ENCODE measurements around the gene ACTR1B. TPM values are rescaled to one million over a fixed set of nuclear protein-coding genes. Genes with fewer than 3 reads are reported as not detected.

The ACTR1B gene
- polyA plus RNA-seq, 1 of the 3 experiments (the other 2 are of a cell fraction): 51.5 TPM

DNA sequence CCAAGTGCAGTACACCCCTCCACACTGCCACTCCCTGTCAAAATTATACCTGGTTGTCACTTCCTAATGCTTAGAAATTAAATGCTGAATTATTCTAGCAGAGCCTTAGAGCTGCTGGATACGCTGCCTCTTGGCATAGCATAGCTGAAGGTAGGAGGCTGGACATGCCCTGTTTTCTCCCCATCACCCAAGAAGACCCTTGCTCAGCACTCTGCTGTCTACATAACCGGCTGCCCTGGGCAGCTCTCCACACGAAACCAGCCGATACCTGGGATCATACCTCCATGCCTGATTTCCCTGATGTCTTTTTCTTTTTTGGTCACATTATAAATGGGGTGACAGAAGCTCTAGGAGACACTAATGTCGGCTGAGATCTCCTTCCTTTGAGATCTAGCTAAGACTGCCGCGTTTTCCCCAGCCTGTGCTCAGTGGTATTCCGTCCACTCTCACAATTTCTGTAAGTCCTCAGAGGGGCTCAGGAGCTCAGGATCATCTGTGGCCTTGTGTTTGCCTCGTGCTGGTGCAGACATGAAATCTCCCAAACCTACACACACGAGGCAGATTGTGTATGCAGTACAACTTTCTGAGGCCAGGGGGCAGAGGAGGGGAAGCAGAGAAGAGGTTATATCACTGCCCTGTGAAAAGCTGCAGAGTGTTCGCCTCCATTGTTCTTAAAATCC, 36.1 kb upstream of the ACTR1B start:
- H3K27me3 ChIP-seq (ENCODE audit: insufficient read depth): no peaks in the 10 kb centered on the region
- H3K27ac ChIP-seq (ENCODE audit: low read depth in 2 of 2, low read length in 1 of 2): no peak overlapping the region
- H4K20me1 ChIP-seq (ENCODE audit: insufficient read depth): no peaks in the 10 kb centered on the region
- ChIA-PET POLR2A (interaction anchor here (1.6 kb wide), 1 partner anchor 110 kb away, joined by 5 read pairs; the partner anchor contains the start of gene ANKRD36B), CTCF (interaction anchor here (0.5 to 6.4 kb wide), 34 partner anchors 9 to 1137 kb away, joined by 3 to 163 read pairs (median 6); partner anchors contain the start of genes ACTR1B, ANKRD36B, C2orf92 and COX5B)
- no peak overlapping the region for H2AFZ ChIP-seq (ENCODE audit: low read depth)
- no peaks in the 10 kb centered on the region for H3F3A ChIP-seq (replicated peaks; ENCODE audit: insufficient read depth)
- H3K9me2 ChIP-seq: no peaks in the 10 kb centered on the region
- no peaks in the 10 kb centered on the region for H3K79me2 ChIP-seq (ENCODE audit: insufficient read depth)
- no peaks in the 10 kb centered on the region for H3K9me3 ChIP-seq
- no peak overlapping the region for H3K4me2 ChIP-seq
- H3K9ac ChIP-seq: no peak overlapping the region
- peak; percentile 69 for DNase-seq
- TF ChIP-seq SMC3 (IDR thresholded peaks at IDR 0.05; ENCODE audit: low read depth, low read length) (peak; percentile 70), MAX (IDR thresholded peaks at IDR 0.05; ENCODE audit: low read depth) (0 out of 2 replicates have a peak, but pooled peaks have one; percentile 35), RAD21 (IDR thresholded peaks at IDR 0.05; ENCODE audit: low read length) (peak; percentile 64), CTCF (IDR thresholded peaks at IDR 0.05) (peak; percentile 62), TEAD4 (IDR thresholded peaks at IDR 0.05; ENCODE audit: borderline replicate concordance, insufficient read depth) (no peak)
- no peaks in the 10 kb centered on the region for H3K36me3 ChIP-seq (replicated peaks in 1 of 2; ENCODE audit: control insufficient read depth in 1 of 2, insufficient read depth in 2 of 2, low read length in 1 of 2)
- H3K4me3 ChIP-seq (ENCODE audit: low read depth in 2 of 2, low read length in 1 of 2): no peak overlapping the region; a peak in 1 of 4 replicates
- H3K4me1 ChIP-seq (ENCODE audit: control insufficient read depth in 1 of 2, insufficient read depth in 2 of 2, low read depth in 1 of 2, low read length in 1 of 2): no peaks in the 10 kb centered on the region; a peak in 1 of 4 replicates
- 54% methylated on average over 11 of the region's 11 CpGs for WGBS (ENCODE audit: low lambda C conversion rate)

DNA sequence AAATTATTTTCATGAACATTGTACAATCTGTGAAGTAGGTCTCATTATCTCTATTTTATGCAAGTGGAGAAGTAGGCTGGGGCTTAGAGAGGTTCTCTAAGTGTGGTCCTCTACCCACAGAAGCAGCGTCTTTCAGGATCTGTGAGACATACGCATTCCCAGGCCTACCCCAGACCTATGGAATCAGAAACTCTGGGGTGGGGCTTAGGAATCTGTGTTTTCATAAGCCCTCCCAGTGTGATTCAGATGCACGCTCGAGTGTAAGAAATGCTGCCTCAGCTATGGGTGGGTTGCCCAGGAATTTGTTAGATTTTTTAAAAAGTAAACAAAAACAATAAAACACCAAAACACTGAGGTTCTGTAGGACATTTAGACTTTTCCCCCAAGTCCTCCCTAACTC, 34.7 kb upstream of the ACTR1B start:
- TF ChIP-seq, protein P1, sequence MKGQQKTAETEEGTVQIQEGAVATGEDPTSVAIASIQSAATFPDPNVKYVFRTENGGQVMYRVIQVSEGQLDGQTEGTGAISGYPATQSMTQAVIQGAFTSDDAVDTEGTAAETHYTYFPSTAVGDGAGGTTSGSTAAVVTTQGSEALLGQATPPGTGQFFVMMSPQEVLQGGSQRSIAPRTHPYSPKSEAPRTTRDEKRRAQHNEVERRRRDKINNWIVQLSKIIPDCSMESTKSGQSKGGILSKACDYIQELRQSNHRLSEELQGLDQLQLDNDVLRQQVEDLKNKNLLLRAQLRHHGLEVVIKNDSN (IDR thresholded peaks at IDR 0.05; ENCODE audit: borderline replicate concordance, low read depth): no peak
- TF ChIP-seq RAD21 (IDR thresholded peaks at IDR 0.05; ENCODE audit: low read length) (no peak), GABPA (IDR thresholded peaks at IDR 0.05; ENCODE audit: low read depth) (no peak), FOXM1 (IDR thresholded peaks at IDR 0.05; ENCODE audit: low read depth) (no peak), USF2 (IDR thresholded peaks at IDR 0.05; ENCODE audit: borderline replicate concordance, low read depth, low read length) (no peak), TAF1 (IDR thresholded peaks at IDR 0.05; ENCODE audit: borderline replicate concordance, low read depth, low read length) (no peak), ELF1 (IDR thresholded peaks at IDR 0.05) (no peak), EZH2phosphoT487 (IDR thresholded peaks at IDR 0.05; ENCODE audit: borderline replicate concordance, low read depth) (no peak), POLR2AphosphoS5 (IDR thresholded peaks at IDR 0.05; ENCODE audit: low read depth, low read length) (no peak), TCF12 (IDR thresholded peaks at IDR 0.05) (no peak), FOXJ3 (CRISPR knock-in tag; IDR thresholded peaks at IDR 0.05) (no peak), FOSL2 (IDR thresholded peaks at IDR 0.05; ENCODE audit: borderline replicate concordance, low read depth) (no peak), MXI1 (IDR thresholded peaks at IDR 0.05; ENCODE audit: low read depth, low read length) (no peak), JUND (IDR thresholded peaks at IDR 0.05) (no peak)
- TF ChIP-seq, protein P2, sequence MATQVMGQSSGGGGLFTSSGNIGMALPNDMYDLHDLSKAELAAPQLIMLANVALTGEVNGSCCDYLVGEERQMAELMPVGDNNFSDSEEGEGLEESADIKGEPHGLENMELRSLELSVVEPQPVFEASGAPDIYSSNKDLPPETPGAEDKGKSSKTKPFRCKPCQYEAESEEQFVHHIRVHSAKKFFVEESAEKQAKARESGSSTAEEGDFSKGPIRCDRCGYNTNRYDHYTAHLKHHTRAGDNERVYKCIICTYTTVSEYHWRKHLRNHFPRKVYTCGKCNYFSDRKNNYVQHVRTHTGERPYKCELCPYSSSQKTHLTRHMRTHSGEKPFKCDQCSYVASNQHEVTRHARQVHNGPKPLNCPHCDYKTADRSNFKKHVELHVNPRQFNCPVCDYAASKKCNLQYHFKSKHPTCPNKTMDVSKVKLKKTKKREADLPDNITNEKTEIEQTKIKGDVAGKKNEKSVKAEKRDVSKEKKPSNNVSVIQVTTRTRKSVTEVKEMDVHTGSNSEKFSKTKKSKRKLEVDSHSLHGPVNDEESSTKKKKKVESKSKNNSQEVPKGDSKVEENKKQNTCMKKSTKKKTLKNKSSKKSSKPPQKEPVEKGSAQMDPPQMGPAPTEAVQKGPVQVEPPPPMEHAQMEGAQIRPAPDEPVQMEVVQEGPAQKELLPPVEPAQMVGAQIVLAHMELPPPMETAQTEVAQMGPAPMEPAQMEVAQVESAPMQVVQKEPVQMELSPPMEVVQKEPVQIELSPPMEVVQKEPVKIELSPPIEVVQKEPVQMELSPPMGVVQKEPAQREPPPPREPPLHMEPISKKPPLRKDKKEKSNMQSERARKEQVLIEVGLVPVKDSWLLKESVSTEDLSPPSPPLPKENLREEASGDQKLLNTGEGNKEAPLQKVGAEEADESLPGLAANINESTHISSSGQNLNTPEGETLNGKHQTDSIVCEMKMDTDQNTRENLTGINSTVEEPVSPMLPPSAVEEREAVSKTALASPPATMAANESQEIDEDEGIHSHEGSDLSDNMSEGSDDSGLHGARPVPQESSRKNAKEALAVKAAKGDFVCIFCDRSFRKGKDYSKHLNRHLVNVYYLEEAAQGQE (IDR thresholded peaks at IDR 0.05; ENCODE audit: low read depth, low read length): no peak
- no peak overlapping the region for H2AFZ ChIP-seq (ENCODE audit: low read depth)
- no peaks in the 10 kb centered on the region for H3K27me3 ChIP-seq (ENCODE audit: insufficient read depth)
- no peaks in the 10 kb centered on the region; a peak in 1 of 4 replicates for H3K4me1 ChIP-seq (ENCODE audit: control insufficient read depth in 1 of 2, insufficient read depth in 2 of 2, low read depth in 1 of 2, low read length in 1 of 2)
- H3K79me2 ChIP-seq (ENCODE audit: insufficient read depth): no peaks in the 10 kb centered on the region
- 74% methylated on average over 4 of the region's 4 CpGs for WGBS (ENCODE audit: low lambda C conversion rate)
- H3K9me2 ChIP-seq: no peaks in the 10 kb centered on the region
- no peaks in the 10 kb centered on the region for H4K20me1 ChIP-seq (ENCODE audit: insufficient read depth)
- H3K9ac ChIP-seq: no peak overlapping the region
- H3F3A ChIP-seq (replicated peaks; ENCODE audit: insufficient read depth): no peaks in the 10 kb centered on the region
- no peak overlapping the region for H3K4me2 ChIP-seq
- ChIA-PET CTCF (interaction anchor here (0.9 to 6.4 kb wide), 15 partner anchors 11 to 688 kb away, joined by 3 to 163 read pairs (median 11); partner anchors contain the start of genes ACTR1B, ANKRD36B and ZAP70), POLR2A (interaction anchor here (2.8 kb wide), 1 partner anchor 108 kb away, joined by 10 read pairs; no protein-coding TSS in a partner anchor)
- DNase-seq: no peak
- H3K36me3 ChIP-seq (replicated peaks in 1 of 2; ENCODE audit: control insufficient read depth in 1 of 2, insufficient read depth in 2 of 2, low read length in 1 of 2): no peaks in the 10 kb centered on the region
- no peaks in the 10 kb centered on the region for H3K9me3 ChIP-seq
- H3K4me3 ChIP-seq (ENCODE audit: low read depth in 2 of 2, low read length in 1 of 2): no peak overlapping the region
- H3K27ac ChIP-seq (ENCODE audit: low read depth in 2 of 2, low read length in 1 of 2): no peak overlapping the region
